ENCODE measurements around the gene CASP5.

The CASP5 gene

GRCh38 chr11:104964247-104964646 is 58.7 kb downstream of the CASP5 start:
- no peak for DNase-seq

GRCh38 chr11:104962852-104963251 is 60.1 kb downstream of the CASP5 start:
- no peak for DNase-seq

- DNase-seq, result no peak
Observed at GRCh38 chr11:104957280-104957679, 65.7 kb downstream of the CASP5 start.

GRCh38 chr11:104956528-104956927 is 66.4 kb downstream of the CASP5 start:
- DNase-seq, result no peak

GRCh38 chr11:104946907-104947306 is 76.1 kb downstream of the CASP5 start:
- DNase-seq, result peak; percentile 10
